Esophagus squamous epithelium (tissue), 5 donors: ENCODE measurements around the gene ARSI. TPM values are rescaled to one million over a fixed set of nuclear protein-coding genes. Genes with fewer than 3 reads are reported as not detected.

ENCODE experiments used
- DNase-seq: peaks from one replicate; lab custom pipeline; 2025; lab: John Stamatoyannopoulos, UW
- H3K27ac ChIP-seq, 4 donors: fragments of 200-600 bp; sonication (generic); one replicate each; pipeline ENCODE4 v1.5.1; 2016 to 2019; ENCODE audit warnings: mild to moderate bottlenecking in 1 of 4
- H3K27me3 ChIP-seq, 4 donors: fragments of 200-600 bp; sonication (generic); 1 replicate in 3 of 4; 2 replicates in 1 of 4; pipeline versions ENCODE4 v1.5.1 to v1.6.0; 2017 to 2021; ENCODE audit warnings: antibody characterized with exemption in 1 of 4
- H3K36me3 ChIP-seq, 3 donors: fragments of 200-600 bp; sonication (generic); one replicate each; pipeline ENCODE4 v1.5.1; 2016 to 2019
- H3K4me1 ChIP-seq, 3 donors: fragments of 200-600 bp; sonication (generic); one replicate each; pipeline ENCODE4 v1.5.1; 2017 to 2019
- H3K4me3 ChIP-seq, 4 donors: fragments of 200-600 bp; sonication (generic); 1 replicate in 3 of 4; 2 replicates in 1 of 4; pipeline ENCODE4 v1.5.1; 2016 to 2019; ENCODE audit warnings: mild to moderate bottlenecking in 2 of 4, moderate library complexity in 1 of 4
- H3K9me3 ChIP-seq, 3 donors: fragments of 200-600 bp; sonication (generic); one replicate each; pipeline ENCODE4 v1.5.1; 2016 to 2019
- POLR2A ChIP-seq, 4 donors: fragments of 450-650 bp; IDR thresholded peaks; one replicate each; pipeline ENCODE4 v1.6.1; 2017; ENCODE audit warnings: antibody characterized with exemption in 4 of 4, mild to moderate bottlenecking in 4 of 4, moderate library complexity in 3 of 4
- WGBS, 2 donors: methylation state at CpG; one replicate each; pipeline ENCODE4 v1.1.5; 2018; 5-methylcytosine and 5-hydroxymethylcytosine counted together
- intact Hi-C: fragments of 100-400 bp; cut with DNase I; formaldehyde crosslinking; loops from one replicate; pipeline ENCODE4 v1.15.0; 2022
- total RNA-seq, 4 donors: library from RNA; depleted of rRNA; stranded (reverse); fragments of >200 nt; gene quantifications; one replicate each; pipeline ENCODE4 v1.1.0, GENCODE V29; 2016
- TF ChIP-seq, protein P1 (sequence below), 6 experiments: fragments of 450-650 bp in 4 of 6; fragments of 200-600 bp in 2 of 6; sonication (generic) in 2 of 6; IDR thresholded peaks; one replicate each; pipeline ENCODE4 v1.5.1; 2016 to 2019; ENCODE audit warnings: antibody characterized with exemption in 6 of 6, mild to moderate bottlenecking in 4 of 6, moderate library complexity in 4 of 6
- donor health status: DM: yes; HTN: yes; CAD: no.

The ARSI gene
- total RNA-seq, 4 donors from 2014 or later, result 2.1 to 7.2 (median 5.1) TPM

DNA sequence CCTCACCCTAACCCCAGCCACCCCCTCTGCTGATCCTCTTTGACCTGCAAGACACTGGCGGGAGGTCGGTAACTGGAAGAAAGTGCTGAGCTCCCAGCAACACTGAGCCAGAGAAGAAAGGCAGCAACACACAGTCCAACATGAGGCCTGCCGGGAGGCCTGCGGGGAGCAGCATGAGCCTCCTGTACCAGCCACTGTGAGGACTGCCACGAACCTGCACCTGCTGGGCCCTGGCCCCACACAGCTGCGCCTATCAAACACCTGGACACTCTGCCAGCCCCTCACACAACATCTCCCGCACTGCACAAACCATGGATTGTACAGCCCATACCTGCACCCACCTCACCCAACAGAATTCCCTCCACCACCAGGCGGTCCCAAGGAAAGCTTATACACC lies 31.4 kb downstream of the ARSI start:
- no peaks in the 10 kb centered on the region for H3K27me3 ChIP-seq
- no peak for TF ChIP-seq POLR2A (IDR thresholded peaks at IDR 0.05)
- TF ChIP-seq, protein P1, sequence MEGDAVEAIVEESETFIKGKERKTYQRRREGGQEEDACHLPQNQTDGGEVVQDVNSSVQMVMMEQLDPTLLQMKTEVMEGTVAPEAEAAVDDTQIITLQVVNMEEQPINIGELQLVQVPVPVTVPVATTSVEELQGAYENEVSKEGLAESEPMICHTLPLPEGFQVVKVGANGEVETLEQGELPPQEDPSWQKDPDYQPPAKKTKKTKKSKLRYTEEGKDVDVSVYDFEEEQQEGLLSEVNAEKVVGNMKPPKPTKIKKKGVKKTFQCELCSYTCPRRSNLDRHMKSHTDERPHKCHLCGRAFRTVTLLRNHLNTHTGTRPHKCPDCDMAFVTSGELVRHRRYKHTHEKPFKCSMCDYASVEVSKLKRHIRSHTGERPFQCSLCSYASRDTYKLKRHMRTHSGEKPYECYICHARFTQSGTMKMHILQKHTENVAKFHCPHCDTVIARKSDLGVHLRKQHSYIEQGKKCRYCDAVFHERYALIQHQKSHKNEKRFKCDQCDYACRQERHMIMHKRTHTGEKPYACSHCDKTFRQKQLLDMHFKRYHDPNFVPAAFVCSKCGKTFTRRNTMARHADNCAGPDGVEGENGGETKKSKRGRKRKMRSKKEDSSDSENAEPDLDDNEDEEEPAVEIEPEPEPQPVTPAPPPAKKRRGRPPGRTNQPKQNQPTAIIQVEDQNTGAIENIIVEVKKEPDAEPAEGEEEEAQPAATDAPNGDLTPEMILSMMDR (IDR thresholded peaks at IDR 0.05), result no peak
- DNase-seq, result no peak
- no peak overlapping the region for H3K4me3 ChIP-seq
- no peaks in the 10 kb centered on the region for H3K36me3 ChIP-seq
- H3K4me1 ChIP-seq, result peaks cover 0 to 8% (median 0%) of the 10 kb centered on the region in 3 donors
- WGBS, 2 donors, result 81 to 100% methylated on average over 4 to 5 of the region's 8 CpGs
- no peaks in the 10 kb centered on the region for H3K9me3 ChIP-seq
- intact Hi-C loops, result loop anchor here (10.0 kb wide), 2 partner anchors 84 to 164 kb away; partner anchors contain the start of gene TCOF1
- H3K27ac ChIP-seq, result no peak overlapping the region

DNA sequence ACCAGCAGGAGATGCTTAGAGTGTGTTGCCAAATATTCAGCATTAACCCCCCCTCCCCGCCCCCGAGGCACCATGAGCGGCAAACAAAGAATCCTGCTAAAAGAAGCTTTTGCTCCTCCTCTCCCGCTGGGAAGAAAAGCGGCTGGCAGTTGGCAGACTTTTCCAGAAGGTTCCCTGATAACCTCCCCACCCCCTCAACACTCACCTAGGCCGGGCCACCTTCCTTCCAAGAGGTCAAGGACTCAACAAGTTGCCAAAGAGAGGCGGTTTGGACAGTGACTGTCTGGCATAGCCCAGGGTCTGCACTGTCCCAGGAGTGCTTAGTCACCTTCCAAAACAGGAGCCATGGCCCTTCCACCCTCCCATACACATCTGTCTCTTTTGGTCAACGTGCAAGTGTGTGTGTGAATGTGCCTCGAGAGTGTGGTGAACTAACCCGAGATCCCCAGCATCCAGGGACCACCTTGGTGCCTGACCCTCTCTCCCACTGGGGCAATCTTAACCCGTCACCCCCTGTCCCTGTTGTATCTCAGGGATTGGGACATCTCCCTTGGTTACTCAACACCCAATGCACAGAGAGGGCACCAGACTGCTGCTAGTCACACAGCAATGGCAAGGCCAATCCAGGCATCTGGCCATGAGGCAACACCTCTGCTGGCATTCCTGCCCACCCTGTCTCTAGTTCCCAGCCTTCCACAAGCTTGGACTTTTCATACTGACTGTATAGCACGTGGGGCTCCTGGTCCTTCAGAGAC lies 32.0 kb downstream of the ARSI start:
- Histone ChIP-seq H3K4me3 (no peak overlapping the region), H3K9me3 (no peaks in the 10 kb centered on the region), H3K4me1 (peaks cover 0 to 8% (median 0%) of the 10 kb centered on the region in 3 donors), H3K27ac (no peak overlapping the region), H3K36me3 (no peaks in the 10 kb centered on the region), H3K27me3 (no peaks in the 10 kb centered on the region)
- intact Hi-C loops, result loop anchor here (10.0 kb wide), 2 partner anchors 84 to 164 kb away; partner anchors contain the start of gene TCOF1
- no peak for TF ChIP-seq POLR2A (IDR thresholded peaks at IDR 0.05)
- TF ChIP-seq, protein P1 (IDR thresholded peaks at IDR 0.05), result no peak
- WGBS, 2 donors, result 34 to 56% methylated on average over 7 of the region's 12 CpGs
- DNase-seq, result no peak

DNA sequence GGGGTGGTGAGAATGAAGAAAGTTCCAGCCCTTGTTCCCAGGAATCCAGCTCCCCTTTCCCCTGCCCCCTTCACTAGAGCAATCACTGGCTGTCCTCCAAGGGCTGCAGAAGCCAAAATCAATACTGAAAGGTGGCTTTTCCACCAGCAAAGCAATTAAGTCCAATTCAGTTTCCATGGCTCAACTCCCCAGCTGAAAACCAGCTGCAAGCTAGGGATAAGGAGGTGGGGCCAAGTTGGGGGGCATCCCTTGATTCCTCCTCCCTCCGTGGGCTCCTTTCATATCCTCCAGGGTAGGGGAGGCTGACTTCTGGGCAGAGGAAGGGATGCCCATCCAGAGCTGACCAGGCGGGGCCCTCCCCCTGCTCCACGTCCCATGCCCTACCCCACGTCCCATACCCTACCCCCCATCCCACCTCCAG lies 35.8 kb downstream of the ARSI start:
- Histone ChIP-seq H3K4me3 (no peak overlapping the region), H3K27ac (no peak overlapping the region), H3K36me3 (no peaks in the 10 kb centered on the region), H3K4me1 (peaks cover 10 to 21% (median 11%) of the 10 kb centered on the region in 3 donors), H3K27me3 (no peaks in the 10 kb centered on the region), H3K9me3 (no peaks in the 10 kb centered on the region)
- intact Hi-C loops, result no loop called here
- WGBS, 2 donors, result 35 to 95% methylated on average over 2 of the region's 4 CpGs
- DNase-seq, result no peak
- TF ChIP-seq, protein P1 (IDR thresholded peaks at IDR 0.05), result no peak
- no peak for TF ChIP-seq POLR2A (IDR thresholded peaks at IDR 0.05)

DNA sequence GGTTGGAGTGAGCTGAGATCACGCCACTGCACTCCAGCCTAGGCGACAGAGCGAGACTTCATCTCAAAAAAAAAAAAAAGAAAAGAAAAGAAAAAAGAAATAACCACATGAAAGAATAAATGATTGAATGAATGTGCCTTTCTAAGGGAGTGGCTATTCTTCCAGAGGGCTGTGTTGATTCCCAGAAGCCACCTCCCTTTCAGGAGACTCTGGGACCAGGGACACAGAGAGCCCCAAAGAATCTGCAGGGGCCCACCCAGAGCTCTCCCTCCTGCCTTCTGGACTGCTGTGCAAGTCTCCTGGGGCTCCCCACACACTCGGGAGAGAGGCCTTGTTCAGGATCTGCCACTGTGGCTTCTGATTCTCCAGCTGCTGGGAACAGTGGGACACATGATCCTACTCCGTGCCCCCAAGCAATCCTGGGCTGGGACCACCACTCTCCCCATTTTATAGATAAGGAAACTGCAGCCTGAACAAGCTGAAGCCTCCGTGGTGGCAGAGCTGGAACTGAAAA lies 36.8 kb downstream of the ARSI start:
- H3K27me3 ChIP-seq, result no peaks in the 10 kb centered on the region
- no peaks in the 10 kb centered on the region for H3K9me3 ChIP-seq
- intact Hi-C loops, result no loop called here
- peaks cover 10 to 21% (median 11%) of the 10 kb centered on the region in 3 donors for H3K4me1 ChIP-seq
- no peak overlapping the region for H3K27ac ChIP-seq
- TF ChIP-seq, protein P1 (IDR thresholded peaks at IDR 0.05), result no peak
- TF ChIP-seq POLR2A (IDR thresholded peaks at IDR 0.05), result no peak
- 71 to 85% methylated on average over 6 of the region's 6 CpGs for WGBS, 2 donors
- no peak overlapping the region for H3K4me3 ChIP-seq
- H3K36me3 ChIP-seq, result no peaks in the 10 kb centered on the region
- DNase-seq, result no peak
